Progenitor cell of endocrine pancreas (in vitro differentiated cells): ENCODE data around the gene FNDC8. TPM values are rescaled to one million over a fixed set of nuclear protein-coding genes. Genes with fewer than 3 reads are reported as not detected.

Source experiments
- DNase-seq: peaks from one replicate; pipeline ENCODE4 v3.0.0; 2021; ENCODE audit warnings: low spot score; ENCODE audit not compliant: unreplicated experiment
- H3K27ac Mint-ChIP-seq: 2 replicates; pipeline ENCODE4 v1.8.0; 2021; ENCODE audit warnings: mild to moderate bottlenecking, moderate library complexity, mixed read lengths
- H3K27me3 Mint-ChIP-seq: 2 replicates; pipeline ENCODE4 v1.8.0; 2021; ENCODE audit warnings: mixed read lengths
- H3K36me3 Mint-ChIP-seq: 2 replicates; pipeline ENCODE4 v1.8.0; 2022; ENCODE audit warnings: mixed read lengths; ENCODE audit not compliant: insufficient read depth
- H3K4me1 Mint-ChIP-seq: 2 replicates; pipeline ENCODE4 v1.8.0; 2021; ENCODE audit warnings: low read depth, mixed read lengths
- H3K4me3 Mint-ChIP-seq: 2 replicates; pipeline ENCODE4 v1.8.0; 2021; ENCODE audit warnings: low read depth, mild to moderate bottlenecking, moderate library complexity, mixed read lengths
- H3K9me3 Mint-ChIP-seq: 2 replicates; pipeline ENCODE4 v1.8.0; 2021; ENCODE audit warnings: low read depth, mixed read lengths
- total RNA-seq: library from RNA; stranded (reverse); gene quantifications from 2 replicates; pipeline ENCODE4 v1.2.1, GENCODE V29; 2021
- TF ChIP-seq, protein P1 (sequence below): fragments of 200-600 bp; sonication (generic); IDR thresholded peaks from one replicate; pipeline ENCODE4 v1.5.0; 2021; ENCODE audit warnings: antibody characterized with exemption, mild to moderate bottlenecking; ENCODE audit not compliant: unreplicated experiment

Gene FNDC8
- total RNA-seq, 1 donor from 2014 or later, result not detected

DNA sequence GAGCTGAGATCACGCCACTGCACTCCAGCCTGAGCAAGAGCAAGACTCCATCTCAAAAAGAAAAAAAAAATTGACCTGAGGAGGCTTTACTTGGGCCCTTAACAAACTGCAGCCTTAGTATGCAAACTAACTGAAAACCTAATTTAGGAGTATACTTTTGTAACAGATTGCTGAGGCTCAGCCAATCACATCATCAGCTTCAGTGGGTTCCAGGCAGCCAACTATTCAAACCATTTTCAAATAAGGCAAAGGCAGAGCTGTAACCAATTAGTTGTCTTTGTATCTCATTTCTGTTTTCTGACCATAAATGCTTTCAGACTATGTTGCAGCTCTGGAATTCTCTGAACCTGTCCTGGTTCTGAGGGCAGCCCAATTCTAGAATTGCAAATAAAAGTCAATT, 25.7 kb upstream of the FNDC8 start:
- Mint-ChIP-seq H3K4me1 (peaks cover 10% of the 10 kb centered on the region), H3K4me3 (no peak overlapping the region), H3K36me3 (peaks cover 7% of the 10 kb centered on the region), H3K27me3 (no peaks in the 10 kb centered on the region), H3K27ac (no peak overlapping the region), H3K9me3 (peaks cover 4% of the 10 kb centered on the region)
- TF ChIP-seq, protein P1, sequence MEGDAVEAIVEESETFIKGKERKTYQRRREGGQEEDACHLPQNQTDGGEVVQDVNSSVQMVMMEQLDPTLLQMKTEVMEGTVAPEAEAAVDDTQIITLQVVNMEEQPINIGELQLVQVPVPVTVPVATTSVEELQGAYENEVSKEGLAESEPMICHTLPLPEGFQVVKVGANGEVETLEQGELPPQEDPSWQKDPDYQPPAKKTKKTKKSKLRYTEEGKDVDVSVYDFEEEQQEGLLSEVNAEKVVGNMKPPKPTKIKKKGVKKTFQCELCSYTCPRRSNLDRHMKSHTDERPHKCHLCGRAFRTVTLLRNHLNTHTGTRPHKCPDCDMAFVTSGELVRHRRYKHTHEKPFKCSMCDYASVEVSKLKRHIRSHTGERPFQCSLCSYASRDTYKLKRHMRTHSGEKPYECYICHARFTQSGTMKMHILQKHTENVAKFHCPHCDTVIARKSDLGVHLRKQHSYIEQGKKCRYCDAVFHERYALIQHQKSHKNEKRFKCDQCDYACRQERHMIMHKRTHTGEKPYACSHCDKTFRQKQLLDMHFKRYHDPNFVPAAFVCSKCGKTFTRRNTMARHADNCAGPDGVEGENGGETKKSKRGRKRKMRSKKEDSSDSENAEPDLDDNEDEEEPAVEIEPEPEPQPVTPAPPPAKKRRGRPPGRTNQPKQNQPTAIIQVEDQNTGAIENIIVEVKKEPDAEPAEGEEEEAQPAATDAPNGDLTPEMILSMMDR, result no peak
- no peak for DNase-seq

DNA sequence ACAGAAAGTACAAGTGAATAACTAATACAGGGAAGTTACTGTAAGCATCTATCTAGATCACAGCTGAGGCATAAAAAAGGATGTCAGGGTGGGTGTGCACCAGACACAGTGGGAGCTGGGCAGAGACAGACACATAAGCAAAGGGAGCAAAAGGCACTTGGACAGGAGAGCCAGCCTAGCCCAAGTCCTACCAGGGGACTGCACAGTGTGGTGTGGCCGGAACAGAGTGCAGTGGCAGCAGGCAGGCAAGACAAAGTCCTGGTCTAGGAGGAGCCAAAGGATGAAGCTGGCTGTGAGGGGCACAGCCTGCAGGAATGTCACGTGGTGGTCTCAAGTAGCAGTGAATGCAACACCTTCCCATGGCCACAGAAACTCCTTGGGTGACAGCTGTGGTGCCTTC, 23.6 kb upstream of the FNDC8 start:
- Mint-ChIP-seq H3K27me3 (no peaks in the 10 kb centered on the region), H3K9me3 (peaks cover 4% of the 10 kb centered on the region), H3K27ac (no peak overlapping the region), H3K4me1 (no peaks in the 10 kb centered on the region), H3K4me3 (no peak overlapping the region), H3K36me3 (peaks cover 10% of the 10 kb centered on the region)
- DNase-seq, result no peak
- TF ChIP-seq, protein P1, result no peak

DNA sequence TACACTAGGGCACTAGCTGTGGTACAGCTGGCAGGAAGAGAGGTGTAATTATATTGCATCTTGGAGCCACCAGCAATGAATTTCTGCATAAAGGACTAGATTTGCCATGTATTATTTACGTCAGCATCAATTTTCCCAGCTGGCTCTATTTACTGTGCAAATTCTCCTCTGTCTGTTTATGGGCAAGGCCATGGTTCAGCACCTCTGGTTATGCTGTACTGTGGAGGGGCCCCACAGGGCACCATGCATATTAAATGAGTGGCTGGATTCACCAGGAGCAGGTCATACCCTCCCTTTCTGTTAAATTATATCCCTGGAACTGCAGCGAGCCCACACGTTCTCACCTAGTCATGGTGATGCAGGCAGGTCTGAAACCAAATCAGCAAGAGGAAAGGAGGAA, 21.5 kb upstream of the FNDC8 start:
- Mint-ChIP-seq H3K4me1 (no peaks in the 10 kb centered on the region), H3K27me3 (no peaks in the 10 kb centered on the region), H3K27ac (no peak overlapping the region), H3K36me3 (peaks cover 10% of the 10 kb centered on the region), H3K4me3 (no peak overlapping the region), H3K9me3 (no peaks in the 10 kb centered on the region)
- DNase-seq, result no peak
- TF ChIP-seq, protein P1, result no peak

DNA sequence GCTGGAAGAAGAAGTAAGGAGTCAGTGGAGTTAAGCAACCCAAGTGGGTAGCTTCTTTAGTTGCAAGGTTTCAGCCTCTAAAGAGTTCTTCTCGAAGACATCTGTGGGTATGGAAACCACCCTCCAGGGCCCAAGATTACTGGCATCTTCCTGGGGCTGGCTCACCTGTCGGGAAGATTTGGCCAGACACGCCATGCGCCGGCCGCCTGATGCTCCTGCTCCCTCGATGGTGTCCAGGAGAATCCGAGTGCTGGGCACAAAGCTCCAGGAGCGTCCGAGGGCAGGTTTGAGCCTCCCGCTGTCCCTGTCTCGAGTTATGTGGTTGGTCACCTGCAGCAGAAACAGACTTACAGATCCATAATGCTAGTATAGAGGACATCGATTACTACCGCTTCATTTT, 20.4 kb upstream of the FNDC8 start:
- TF ChIP-seq, protein P1, result no peak
- Mint-ChIP-seq H3K36me3 (peaks cover 11% of the 10 kb centered on the region), H3K4me3 (no peak overlapping the region), H3K4me1 (no peaks in the 10 kb centered on the region), H3K27ac (no peak overlapping the region), H3K9me3 (no peaks in the 10 kb centered on the region), H3K27me3 (no peaks in the 10 kb centered on the region)
- no peak for DNase-seq

DNA sequence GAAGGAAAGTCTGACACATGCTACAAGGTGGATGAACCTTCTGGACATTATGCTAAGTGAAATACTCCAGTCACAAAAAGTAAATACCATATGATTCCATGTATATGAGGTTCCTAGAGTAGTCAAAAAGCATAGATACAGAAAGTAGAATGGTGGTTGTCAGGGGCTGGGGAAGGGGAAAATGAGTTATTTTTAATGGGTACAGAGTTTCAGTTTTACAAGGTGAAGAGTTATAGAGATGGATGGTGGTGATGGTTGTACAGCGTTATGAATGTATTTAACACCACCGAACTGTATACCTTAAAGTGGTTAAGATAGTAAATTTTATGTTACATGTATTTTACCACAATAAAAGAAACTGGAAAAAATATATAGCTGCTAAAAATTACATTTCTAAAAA, 19.7 kb upstream of the FNDC8 start:
- H3K4me1 Mint-ChIP-seq, result no peaks in the 10 kb centered on the region
- H3K9me3 Mint-ChIP-seq, result no peaks in the 10 kb centered on the region
- DNase-seq, result no peak
- peaks cover 14% of the 10 kb centered on the region for H3K36me3 Mint-ChIP-seq
- TF ChIP-seq, protein P1, result no peak
- H3K27ac Mint-ChIP-seq, result no peak overlapping the region
- no peaks in the 10 kb centered on the region for H3K27me3 Mint-ChIP-seq
- no peak overlapping the region for H3K4me3 Mint-ChIP-seq

DNA sequence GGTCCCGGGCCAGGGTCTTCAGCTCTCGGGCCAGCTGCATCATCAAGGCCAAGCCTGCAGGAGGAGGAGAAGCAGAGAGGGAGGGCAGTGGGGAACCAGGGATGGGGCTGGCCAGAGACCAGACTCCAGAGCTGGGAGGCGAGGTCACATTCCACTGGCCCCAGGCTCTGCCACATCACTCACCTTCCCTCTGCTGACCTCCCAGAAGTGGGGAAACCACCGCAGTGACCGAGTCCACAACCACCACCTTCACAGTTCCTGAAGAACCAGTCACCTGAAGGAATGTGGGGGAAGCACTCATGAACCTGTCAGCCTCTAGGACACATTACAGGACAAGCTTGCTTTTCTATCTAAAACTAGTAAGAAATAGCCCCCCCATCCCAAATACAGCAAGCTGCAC, 18.1 kb upstream of the FNDC8 start:
- H3K4me1 Mint-ChIP-seq, result no peaks in the 10 kb centered on the region
- no peaks in the 10 kb centered on the region for H3K27me3 Mint-ChIP-seq
- H3K36me3 Mint-ChIP-seq, result peaks cover 15% of the 10 kb centered on the region
- DNase-seq, result no peak
- no peaks in the 10 kb centered on the region for H3K9me3 Mint-ChIP-seq
- H3K4me3 Mint-ChIP-seq, result no peak overlapping the region
- TF ChIP-seq, protein P1, result no peak
- H3K27ac Mint-ChIP-seq, result no peak overlapping the region
